Activated CD4-positive, alpha-beta T cell treated with anti-CD3 and anti-CD28 coated beads for 48 hours (primary cell): Measurements from ENCODE around the gene COBL.

ENCODE experiments used
- DNase-seq: peaks from one replicate; pipeline ENCODE4 v3.0.0-alpha.2; 2020

The COBL gene

DNA sequence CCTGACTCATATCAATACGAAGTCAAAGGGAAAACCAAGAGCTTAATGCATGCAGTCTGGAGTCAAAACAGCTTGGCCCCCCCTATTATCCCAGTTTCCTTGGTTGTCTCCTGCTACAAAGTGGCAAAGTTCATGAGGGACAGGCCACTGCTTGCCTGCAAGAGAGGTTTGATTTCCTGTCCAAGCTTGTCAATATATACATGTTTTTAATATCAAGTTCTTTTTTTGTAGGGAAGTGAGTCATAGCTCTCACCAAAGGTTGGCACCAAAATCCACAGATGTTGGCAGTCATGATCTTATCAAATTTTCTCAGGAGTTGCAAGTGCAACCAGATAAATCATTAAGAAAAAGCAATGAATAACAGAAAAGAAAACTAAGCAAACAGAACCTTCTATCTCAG, 176.8 kb downstream of the COBL start:
- DNase-seq, result no peak

DNA sequence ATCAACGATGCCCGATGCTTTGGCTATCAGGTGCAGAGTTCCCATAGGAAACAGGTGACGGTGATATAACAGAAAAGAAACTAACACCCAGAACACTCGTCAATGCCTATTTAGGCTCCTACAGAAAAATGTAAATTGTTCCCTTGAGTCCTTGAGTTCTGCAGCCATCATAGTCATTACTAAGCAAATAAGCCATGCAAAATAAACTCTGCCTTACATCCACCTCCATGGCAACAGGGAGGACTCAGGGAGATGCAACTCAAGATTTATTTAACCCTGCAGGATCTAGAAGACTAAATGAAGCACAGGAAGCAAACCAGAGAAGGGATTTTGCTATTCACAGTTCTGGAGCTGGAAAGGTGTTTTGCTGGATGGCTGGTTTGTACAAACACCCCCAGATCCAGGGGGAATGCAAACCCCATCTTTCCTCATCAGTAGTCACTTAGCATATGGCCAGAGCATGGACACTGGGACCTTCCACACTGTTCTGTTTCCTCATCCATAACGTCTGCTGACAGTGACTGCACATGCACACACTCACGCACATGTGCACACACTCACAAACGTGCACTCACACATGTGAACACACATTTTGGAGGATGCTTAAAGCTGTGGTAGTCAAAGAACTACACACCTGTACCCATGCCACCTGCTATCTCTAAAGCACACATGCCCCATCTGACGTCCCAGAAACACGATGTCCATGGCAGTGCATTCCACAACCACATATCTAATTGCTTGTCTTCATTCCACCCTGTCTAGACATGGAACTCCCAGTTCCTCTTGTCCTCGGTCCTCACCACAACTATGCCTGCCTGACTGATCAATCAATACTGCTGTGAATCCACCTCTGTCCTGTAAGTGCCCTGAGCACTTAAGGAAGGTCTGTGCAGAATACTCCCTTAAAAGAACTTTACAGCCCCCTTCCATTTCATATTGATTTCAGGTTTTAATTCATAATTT, 178.2 kb downstream of the COBL start:
- no peak for DNase-seq

DNA sequence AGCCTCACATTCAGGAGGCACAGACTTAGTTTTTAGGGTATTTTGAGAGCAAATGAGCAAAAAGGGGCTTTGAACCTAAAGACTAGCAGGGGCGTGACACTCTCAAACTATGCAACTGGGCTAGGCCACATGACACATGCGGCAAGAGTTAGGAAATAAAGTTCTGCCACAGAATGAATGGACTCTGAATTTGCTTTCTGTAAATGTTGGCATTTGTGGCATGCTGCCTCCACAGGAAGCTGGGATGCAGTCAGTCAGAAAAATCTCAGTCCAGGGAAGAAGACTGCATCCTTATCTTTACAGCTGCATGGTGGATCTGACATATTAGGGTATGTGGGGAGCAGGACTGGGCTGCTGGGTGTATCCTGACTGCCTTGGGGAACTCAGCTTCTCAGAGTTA, 181.0 kb downstream of the COBL start:
- no peak for DNase-seq

DNA sequence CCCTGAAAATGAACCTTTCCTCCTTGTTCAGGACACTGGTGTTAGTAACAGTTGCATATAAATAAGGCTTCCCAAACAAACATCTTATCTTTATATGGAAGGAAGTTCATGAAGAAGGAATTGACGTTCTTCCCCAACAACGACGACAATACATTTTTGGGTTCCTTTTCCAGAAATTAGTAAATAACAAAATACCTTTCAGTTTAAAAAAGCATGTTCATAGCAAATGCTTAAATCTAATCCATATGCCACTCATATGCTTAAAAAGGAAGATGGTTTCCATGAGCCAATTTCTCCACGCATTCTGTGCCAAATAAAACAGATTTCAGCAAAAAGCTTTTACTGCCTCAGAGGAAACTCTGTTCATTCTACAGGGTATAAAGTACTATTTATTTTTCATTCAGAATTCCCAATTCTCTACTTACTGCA, 182.6 kb downstream of the COBL start:
- no peak for DNase-seq

DNA sequence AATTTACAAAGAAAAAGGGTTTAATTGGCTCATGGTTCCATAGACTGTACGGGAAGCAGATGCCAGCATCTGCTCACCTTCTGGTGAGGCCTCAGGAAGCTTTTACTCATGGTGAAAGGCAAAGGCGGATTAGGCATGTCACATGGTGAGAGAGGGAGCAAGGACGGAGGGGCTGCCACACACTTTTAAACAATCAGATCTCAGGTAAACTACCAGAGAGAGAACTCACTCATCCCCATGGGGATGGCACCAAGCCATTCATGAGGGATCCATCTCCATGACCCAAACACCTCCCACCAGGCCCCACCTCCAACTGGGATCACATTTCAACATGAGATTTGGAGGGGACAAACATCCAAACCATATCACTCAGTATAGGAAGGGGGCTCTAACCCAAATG, 183.9 kb downstream of the COBL start:
- no peak for DNase-seq

DNA sequence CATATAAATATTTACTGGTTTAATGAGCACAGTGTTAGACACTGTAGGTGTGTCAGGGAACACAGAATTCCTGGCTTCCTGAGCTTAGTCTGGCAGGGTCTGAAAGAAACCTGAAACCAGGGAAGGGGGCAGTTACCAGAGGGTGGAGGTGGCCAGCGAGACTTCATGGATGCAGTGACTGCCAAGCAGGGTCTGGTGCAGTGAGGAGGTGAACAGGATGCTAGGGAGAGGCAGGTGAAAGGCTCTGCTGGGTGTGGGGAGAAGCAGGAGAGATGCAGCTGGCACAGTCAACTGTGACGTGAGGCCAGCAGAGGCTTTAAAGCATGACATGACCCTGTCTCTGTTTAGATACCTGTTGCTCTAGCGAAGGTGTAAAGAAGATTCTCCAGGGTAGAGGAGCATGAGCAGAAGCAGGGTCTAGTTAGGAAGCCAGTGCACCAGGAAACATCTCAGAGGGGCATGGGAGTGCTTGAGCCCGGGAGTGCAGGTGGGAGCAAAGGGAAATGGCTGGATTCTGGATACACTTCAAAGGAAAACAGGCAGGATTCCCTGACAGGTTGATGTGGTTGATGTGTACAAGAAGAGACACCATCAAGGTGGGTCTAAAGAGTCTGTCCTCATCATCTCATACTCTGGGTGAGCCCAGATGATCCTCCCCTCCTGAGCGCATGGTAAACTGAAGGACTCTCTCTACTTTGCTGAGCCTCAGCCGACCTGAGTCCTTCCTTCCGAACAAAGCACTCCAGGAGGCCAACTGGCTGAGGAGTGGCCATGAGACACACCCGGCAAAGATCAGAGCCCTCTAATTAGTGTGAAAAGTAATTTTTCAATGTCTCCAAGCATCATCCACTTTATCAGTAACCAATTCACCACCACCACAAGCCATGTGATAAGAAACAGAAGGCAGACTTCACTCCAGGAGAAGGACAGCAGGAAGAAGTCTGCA, 186.8 kb downstream of the COBL start:
- no peak for DNase-seq

DNA sequence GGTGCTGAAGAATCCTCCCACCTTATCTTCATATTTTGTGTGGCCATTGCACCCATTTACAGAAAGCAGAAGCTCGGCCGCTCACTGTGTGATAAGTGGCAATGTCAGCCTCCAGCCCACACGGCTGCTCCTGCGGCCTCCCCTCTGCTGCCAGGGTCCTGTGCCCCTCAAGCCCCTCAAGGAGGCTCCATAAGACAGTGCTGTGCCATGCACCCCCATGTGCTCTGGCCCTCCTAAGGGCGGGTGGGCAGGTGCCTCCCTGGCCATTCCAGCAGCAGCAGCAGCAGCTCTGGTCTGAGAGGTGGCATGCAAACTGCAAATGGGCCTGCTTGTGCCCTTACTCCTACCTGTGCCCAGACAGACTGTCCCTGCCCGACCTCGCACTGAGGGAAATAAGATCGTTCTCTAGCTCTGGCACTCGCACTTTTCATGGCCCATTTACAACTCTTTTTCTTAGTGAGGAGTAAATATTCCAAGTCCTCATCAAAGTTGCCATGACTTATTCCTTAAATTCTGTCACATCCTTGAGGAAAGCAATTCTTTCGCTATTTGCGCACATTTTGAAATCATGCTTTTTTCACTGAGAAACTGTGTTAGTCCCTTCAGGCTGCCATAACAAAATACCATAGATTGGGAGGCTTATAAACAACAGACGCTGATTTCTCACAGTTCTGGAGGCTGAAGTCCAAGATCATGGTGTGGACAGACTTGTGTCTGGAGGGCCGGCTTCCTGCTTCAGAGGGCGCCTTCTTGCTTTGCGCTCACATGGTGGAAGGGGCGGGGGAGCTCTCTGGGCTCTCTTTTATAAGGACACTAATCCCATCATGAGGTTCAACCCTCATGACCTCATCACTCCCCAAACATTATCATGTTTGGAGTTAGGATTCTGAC, 187.8 kb downstream of the COBL start:
- DNase-seq, result no peak

DNA sequence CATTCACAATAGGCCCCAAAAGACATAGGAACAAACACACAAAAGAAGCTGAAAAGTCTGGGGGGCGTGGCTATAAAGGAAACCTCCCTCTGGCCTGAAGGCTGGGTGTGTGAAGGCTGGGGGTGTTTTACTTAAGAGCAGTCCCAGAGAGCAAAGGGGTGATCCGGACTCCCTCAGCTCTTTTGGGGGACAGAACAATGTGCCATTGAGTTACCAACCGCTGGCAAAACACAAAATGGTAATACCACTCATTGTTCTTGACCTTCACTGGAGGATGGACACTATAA, 189.0 kb downstream of the COBL start:
- DNase-seq, result no peak

DNA sequence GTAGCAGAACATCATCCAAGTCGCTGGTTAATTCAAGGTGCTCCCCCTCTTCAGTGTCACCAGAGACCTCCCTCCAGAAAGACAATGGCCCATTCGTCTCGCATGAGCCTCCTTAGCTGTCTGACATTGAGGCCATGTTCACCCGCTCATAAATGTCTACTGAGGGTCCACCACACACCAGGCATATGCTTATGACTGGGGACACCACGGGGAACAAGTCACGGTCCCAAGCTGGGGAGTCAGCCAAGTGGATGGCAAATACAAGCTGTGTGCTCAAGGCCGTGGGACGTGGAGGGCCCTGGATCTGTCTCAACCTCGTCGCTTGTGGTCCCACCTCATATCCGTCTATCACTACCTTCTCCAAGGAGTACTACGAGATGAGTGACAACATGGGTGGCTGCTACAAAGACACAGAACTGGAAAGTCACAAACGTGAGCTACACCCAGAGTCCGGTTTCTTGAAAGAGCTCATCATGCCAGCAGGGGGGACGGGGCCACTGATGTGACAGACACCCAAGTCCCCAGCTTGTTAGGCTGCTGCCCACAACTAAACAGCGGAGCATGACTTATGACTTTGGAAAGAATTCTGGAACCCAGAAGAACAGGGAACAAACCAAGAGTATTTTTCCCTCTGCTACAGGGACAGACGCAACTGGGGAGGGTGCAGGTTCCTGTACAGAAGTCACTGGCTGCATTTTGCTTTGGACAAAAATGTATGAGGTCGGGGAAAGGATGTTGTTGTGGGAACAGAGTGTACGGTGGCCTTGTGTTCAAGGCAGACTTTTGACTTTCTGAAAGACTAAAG, 189.6 kb downstream of the COBL start:
- no peak for DNase-seq

DNA sequence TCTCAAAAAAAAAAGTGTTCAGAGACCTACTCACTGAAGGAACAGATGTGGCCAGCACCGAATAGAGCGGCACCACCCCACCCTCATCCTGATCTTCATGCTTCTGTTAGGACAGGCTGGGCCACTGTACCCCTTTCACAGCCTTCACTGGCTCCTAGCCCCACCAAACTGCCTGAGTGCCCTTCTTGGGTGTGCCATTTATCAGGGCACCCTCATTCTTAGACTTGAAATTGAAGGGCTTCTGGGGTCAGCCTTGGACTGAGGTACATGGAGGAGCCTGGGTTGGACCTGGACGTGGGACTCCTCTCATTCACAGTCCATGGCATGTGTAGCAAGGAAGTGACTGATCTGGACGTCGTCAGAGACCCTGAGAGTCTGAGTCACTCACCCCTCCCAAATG, 190.3 kb downstream of the COBL start:
- DNase-seq, result no peak

DNA sequence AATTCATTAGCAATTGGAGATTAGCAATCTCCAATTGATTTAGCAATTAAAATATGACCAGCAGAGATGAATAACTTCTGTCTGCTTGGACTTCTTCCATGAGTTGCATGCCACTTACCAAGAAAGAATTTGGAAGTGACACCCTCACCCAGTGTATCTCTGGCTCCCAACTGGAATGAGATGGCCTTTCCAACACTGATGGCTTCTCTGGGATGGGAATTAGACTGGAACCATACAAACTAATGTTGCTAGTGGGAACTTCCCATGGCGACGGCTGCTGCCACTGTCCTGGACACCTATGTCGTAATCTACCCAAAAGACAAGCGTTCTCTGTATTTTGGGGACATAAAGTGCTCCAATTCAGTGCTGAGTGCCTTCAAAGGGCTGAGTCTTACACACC, 192.3 kb downstream of the COBL start:
- DNase-seq, result no peak

DNA sequence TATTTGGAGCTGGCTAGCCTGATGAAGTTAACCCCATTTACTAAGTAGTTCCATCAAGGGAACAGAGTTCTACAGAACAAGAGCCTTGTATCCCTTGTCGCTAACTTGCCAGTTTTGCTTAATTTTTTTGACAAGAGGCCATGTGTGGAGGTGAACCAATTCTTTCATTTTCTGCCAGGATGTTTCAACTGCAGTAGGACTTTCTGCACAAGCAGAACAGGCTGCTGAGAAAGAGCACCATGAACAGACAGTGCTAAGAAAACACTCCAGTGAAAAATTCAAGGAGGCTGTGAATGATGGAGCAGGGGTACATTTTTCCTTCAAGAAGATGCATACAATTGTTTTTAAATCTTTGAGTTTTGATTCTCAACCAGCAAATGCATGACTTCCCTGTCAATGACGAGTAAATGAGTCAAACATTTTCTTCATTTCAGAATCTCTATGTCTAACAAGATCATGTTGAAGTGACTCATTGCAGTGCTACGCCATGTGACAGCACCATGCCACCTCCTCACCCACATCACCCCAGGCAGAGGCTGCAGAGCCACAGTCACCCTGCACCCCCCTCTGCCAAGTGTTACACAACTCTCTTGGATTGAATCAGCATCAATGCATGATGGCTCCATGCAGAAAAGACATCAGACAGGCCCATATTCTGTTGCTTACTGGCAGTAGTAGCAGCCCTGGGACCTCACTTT, 193.1 kb downstream of the COBL start:
- DNase-seq, result peak; percentile 88

DNA sequence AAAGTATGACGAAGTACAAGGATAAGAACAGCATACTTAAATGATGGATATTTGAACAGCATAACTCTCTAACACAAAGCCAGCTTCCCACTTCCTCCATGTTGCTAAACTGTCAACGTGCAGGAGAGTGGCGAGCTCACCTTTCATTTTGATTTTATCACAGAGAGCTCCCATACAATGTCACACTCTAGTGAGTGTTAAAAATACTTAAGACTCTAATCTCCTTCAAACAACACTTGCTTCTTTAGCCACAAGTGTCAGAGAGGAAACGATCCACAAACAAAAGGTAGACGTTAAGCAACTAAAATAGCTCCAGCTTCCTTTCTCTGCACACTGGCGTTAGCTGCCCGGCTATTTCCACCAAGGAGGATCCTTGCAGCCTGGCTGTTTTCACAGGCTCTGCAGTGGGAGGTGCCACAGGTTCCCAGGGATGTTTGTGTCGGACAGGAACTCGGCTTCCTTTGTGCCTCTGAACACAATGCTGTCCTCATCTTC, 194.6 kb downstream of the COBL start:
- DNase-seq, result no peak

DNA sequence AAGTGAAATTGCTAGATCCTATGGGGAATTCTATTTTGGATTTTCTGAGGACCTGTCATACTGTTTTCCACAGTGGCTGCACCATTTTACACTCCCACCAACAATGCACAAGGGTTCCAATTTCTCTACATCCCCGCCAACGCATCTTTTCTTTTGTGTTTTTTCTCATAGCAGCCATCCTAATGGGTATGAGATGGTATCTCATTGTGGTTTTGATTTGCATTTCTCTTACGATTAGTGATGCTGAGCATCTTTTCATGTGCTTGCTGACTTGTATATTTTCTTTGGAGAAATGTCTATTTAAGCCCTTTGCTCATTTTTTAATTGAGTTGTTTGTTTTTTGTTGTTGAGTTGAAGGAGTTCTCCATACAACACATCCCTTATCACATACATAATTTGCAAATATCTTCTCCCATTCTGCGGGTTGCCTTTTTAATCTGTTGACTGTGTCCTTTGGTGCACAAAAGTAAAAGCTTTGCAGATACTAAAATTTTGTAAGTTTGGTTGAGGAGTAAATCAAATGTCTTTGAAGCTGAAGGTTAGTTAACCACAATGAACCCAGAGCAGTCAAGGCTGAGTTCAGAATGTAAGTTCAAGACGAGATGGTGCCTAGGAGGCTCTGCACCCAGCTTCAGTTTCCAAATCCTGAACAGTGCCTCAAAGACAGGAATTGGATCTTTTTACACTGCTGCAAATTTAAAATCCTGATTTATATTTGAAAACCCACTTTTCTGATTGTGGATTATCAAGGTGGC, 195.4 kb downstream of the COBL start:
- no peak for DNase-seq

DNA sequence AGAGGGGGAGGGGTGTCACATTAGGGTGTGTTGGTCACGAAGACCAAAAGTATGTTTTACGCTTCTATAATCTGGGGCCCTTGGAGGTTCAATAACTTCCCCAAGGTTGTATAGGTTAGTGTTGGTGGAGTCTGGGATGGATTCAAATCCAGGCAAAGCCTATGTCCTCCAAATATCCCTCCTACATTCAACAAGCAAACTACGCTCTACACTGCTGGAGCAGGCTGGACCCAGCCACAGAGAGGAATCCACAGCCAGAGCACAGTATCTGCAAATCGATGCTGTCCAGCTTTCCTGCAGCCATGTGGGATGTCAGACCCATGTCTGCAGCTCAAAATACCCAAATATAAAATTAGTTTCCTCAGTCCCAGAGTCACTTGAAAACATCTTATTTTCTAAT, 198.0 kb downstream of the COBL start:
- no peak for DNase-seq

DNA sequence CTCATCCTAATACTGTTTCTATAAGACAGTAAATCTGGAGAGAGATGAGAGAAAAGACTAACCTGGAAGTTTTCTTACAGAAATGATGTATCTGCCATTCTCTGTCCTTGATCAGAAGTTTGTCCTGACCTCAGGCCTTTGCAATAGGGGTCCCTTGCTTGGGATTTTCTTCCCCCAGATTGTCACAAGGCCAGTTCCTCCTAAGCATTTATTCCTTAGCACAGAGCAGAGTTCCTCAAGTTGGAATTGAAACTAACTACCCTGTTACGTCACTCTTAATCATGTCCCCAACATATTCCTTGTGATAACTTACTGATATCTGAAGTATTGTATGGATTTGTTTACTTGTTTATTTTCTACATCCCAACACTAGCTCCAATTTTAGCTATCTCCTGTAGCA, 202.1 kb downstream of the COBL start:
- no peak for DNase-seq

DNA sequence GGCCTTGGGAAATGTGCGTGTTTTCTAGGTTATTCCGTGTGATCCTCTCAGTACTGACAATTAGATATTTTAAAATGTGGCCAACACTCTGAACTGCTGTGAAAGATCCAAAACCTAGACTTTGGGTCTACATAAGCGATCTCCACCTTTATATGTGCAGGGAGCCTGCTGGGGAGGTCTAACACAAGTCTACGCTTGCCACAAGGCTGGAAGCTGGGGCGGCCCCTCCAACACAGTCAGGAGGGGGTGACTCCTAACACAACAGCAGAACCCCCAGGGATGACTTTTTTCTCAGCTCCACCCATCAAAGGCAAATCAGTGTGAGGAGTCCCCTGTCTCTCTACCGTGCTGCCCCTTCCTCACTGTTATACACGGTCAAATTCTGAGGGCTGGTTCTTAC, 202.6 kb downstream of the COBL start:
- no peak for DNase-seq

DNA sequence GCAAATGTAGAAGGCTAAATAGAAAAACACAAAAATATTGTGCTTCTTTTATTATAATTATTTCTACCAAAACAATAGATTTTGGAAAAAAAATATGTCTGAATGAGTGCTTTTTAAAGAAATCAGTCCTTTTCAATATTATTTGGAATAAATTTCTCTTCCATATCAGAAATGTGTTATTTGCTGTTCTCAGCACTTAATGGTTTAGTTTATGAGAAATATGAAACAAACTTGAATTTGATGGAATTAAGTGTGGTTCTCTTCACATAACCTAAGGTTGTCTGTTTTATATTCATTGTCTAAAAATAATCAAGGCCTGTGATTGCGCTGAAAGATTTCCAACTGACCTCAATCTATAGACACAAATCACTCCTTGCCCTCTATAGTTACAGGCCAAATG, 203.0 kb downstream of the COBL start:
- DNase-seq, result no peak

DNA sequence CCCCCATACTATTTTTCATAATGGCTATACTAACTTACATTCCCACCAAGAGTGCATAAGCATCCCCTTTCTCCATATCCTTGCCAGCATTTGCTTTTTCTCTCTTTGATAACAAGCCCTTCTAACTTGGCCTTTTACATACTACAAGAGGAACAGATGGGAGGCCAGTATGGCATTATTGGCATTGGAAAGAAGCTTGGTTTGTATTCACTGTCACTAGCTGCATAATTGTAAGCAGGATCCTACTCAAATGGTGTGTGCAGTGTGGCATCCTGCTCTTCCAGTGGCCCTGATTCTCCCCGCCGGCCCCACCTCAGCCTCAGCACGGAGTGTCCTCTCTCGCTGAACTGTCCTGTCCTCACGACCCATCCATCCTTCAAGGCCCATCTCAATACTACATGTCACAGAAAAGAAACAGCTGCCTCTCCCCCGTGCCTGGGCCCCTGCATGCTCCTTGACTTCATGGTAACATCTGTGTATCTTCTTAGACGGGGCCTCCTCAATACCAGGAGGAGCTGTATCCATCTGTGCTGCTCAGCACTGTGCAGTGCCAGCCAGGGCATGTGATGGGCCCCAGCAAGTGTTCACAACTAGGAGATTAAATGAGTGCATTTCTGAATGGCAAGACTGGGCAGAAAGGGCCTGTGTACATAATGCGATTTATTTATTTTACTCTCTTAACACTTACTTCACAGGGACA, 205.2 kb downstream of the COBL start:
- DNase-seq, result no peak

DNA sequence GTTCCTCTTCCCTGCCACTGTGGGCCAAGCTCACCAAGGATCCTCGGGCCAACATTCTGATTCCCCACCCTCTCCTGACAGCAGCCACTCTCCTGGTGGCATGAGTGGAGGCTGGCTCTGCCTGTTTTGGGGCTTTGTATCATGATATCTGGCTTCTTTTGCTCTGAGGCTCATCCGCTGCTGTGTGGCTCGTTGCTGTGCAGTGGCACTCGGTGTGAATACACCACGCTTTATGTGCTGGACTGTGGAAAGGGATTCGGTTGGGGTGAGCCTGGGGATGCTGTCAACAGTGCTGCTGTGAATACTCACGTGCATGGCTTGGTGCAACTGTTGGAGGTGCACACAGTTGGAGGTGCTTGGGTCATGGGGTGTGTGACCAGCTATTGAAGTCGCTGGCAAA, 208.5 kb downstream of the COBL start:
- DNase-seq, result no peak
